Ovary (tissue), 9 donors: ENCODE measurements around the gene CDHR3. TPM values are rescaled to one million over a fixed set of nuclear protein-coding genes. Genes with fewer than 3 reads are reported as not detected.

Experiments used
- DNase-seq, 5 donors: peaks; one replicate each; pipeline ENCODE4 v3.0.0-alpha.2; 2019 to 2020
- H3K27ac ChIP-seq, 2 donors: fragments of 200-600 bp; one replicate each; pipeline versions ENCODE4 v1.5.1 to v1.8.0; 2019 to 2022
- H3K27me3 ChIP-seq: fragments of 200-600 bp; one replicate; pipeline ENCODE4 v1.8.0; 2022
- H3K36me3 ChIP-seq: fragments of 200-600 bp; sonication (generic); one replicate; pipeline ENCODE4 v1.5.1; 2019
- H3K4me1 ChIP-seq: one replicate; pipeline ENCODE4 v1.8.1; 2013; ENCODE audit warnings: mild to moderate bottlenecking, moderate library complexity; ENCODE audit not compliant: insufficient read depth
- H3K4me3 ChIP-seq: fragments of 200-600 bp; sonication (generic); one replicate; pipeline ENCODE4 v1.5.1; 2017
- H3K9me3 ChIP-seq, 2 donors: fragments of 200-600 bp in 1 of 2; sonication (generic) in 1 of 2; one replicate each; pipeline versions ENCODE4 v1.5.1 to v1.8.1; 2013 to 2019; ENCODE audit warnings: mild to moderate bottlenecking in 1 of 2, moderate library complexity in 1 of 2
- EP300 ChIP-seq: sonication (generic); formaldehyde crosslinking; IDR thresholded peaks from one replicate; pipeline ENCODE4 v1.6.1; 2017; ENCODE audit warnings: antibody characterized with exemption
- POLR2A ChIP-seq: fragments of 450-650 bp; IDR thresholded peaks from one replicate; pipeline ENCODE4 v1.6.1; 2017; ENCODE audit warnings: antibody characterized with exemption, mild to moderate bottlenecking, moderate library complexity
- WGBS, 3 donors: extraction: QIAGEN DNeasy Blood & Tissue Kit in 1 of 3; methylation state at CpG; one replicate each; pipeline versions ENCODE4 v1.1.5 to v1.1.7; 2013 to 2017; 5-methylcytosine and 5-hydroxymethylcytosine counted together
- intact Hi-C, 4 donors: fragments of 100-400 bp; cut with DNase I; formaldehyde crosslinking; loops; one replicate each; pipeline versions ENCODE4 v1.11.0 to v1.15.1; 2022 to 2023
- polyA plus RNA-seq, 2 donors: library from polyadenylated mRNA; stranded (reverse); fragments of 200-250 nt in 1 of 2; fragments of 350-450 nt in 1 of 2; fragmentation: Illumina TruSeq in 1 of 2; extraction: RNeasy Lipid Tissue Mini Kit (QIAGEN cat#74804) in 1 of 2; gene quantifications; one replicate each; pipeline ENCODE4 v1.2.3, GENCODE V29; 2013 to 2014
- total RNA-seq, 7 donors: library from RNA; depleted of rRNA in 2 of 7; stranded (reverse); fragments of >200 nt in 2 of 7; fragmentation: NEBNext Ultra II Directional in 3 of 7; extraction: Animal tissue kit (Norgen Biotek cat#: 25700) in 3 of 7; gene quantifications; one replicate each; pipeline versions ENCODE4 v1.1.0 to v1.2.4, GENCODE V29; 2016 to 2023
- TF ChIP-seq, protein P1 (sequence below), 3 donors: fragments of 450-650 bp in 2 of 3; fragments of 200-600 bp in 1 of 3; IDR thresholded peaks; one replicate each; pipeline versions ENCODE4 v1.5.1 to v1.8.0; 2016 to 2022; ENCODE audit warnings: antibody characterized with exemption in 3 of 3, mild to moderate bottlenecking in 1 of 3
- donor health status: DM: no; HTN: no; CAD: no; lungs with moderate emphysema.
- donor health status: DM: no; HTN: no; CAD: no.
- donor health status: Bipolar disorder and iron deficiency.
- donor health status: DM: yes; HTN: yes; CAD: no.
- donor health status: DM: no; HTN: no; CAD: no.
- donor health status: DM: yes; HTN: yes; CAD: no.

The CDHR3 gene
- total and polyA plus RNA-seq, 9 donors = 1.8 to 76.4 (median 8.6) TPM

DNA sequence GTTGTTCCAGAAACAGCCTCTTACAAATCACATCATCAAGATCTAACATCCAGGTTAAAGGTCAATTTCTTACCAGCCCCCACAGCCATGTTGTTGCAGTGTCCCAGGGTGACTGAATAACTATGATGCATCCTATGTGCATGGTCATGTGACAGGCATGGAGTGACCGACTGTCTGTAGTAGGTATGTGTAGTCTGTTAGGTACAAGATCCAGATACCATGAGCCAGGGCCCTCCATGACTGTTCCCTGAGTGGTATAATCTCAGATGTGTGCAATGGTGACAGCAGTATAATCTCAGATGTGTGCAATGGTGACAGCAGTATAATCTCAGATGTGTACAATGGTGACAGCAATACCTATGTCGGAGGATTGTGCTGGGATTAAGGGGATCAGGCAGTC, 8.8 kb downstream of the CDHR3 start:
- Histone ChIP-seq H3K27ac (no peak overlapping the region), H3K36me3 (no peaks in the 10 kb centered on the region), H3K9me3 (no peaks in the 10 kb centered on the region), H3K27me3 (no peaks in the 10 kb centered on the region), H3K4me1 (no peaks in the 10 kb centered on the region), H3K4me3 (no peak overlapping the region)
- TF ChIP-seq, protein P1, sequence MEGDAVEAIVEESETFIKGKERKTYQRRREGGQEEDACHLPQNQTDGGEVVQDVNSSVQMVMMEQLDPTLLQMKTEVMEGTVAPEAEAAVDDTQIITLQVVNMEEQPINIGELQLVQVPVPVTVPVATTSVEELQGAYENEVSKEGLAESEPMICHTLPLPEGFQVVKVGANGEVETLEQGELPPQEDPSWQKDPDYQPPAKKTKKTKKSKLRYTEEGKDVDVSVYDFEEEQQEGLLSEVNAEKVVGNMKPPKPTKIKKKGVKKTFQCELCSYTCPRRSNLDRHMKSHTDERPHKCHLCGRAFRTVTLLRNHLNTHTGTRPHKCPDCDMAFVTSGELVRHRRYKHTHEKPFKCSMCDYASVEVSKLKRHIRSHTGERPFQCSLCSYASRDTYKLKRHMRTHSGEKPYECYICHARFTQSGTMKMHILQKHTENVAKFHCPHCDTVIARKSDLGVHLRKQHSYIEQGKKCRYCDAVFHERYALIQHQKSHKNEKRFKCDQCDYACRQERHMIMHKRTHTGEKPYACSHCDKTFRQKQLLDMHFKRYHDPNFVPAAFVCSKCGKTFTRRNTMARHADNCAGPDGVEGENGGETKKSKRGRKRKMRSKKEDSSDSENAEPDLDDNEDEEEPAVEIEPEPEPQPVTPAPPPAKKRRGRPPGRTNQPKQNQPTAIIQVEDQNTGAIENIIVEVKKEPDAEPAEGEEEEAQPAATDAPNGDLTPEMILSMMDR (IDR thresholded peaks at IDR 0.05) = no peak
- TF ChIP-seq EP300 (no peak), POLR2A (no peak)
- WGBS, 3 donors = 89 to 94% (median 90%) methylated on average over 2 of the region's 2 CpGs
- DNase-seq = no peak
- intact Hi-C loops = no loop called here

DNA sequence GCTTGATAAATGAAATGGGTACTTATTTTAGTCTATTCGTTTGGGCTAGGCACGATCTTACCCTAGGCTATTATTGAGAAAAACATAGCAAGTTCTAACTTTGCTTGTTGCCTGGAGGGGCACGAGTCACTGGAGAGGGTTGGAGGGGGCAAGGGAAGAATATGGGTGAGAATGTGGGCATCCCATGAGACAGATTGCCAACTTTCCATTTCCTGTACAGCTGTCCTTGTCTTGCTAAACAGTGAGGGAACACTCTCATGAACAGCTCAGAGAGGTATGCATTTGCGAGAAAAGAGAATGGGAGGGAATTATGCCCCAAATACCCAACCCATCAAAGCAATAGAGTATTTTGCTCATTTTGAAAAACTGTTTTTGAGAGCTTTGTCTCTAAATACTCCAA, 9.2 kb downstream of the CDHR3 start:
- H3K4me1 ChIP-seq = no peaks in the 10 kb centered on the region
- H3K27ac ChIP-seq = no peak overlapping the region
- DNase-seq = no peak
- no peak for TF ChIP-seq EP300
- TF ChIP-seq, protein P1 (IDR thresholded peaks at IDR 0.05) = no peak
- TF ChIP-seq POLR2A = no peak
- H3K36me3 ChIP-seq = no peaks in the 10 kb centered on the region
- WGBS, 3 donors = 69 to 74% (median 71%) methylated on average over 4 of the region's 4 CpGs
- no peaks in the 10 kb centered on the region for H3K9me3 ChIP-seq
- H3K4me3 ChIP-seq = no peak overlapping the region
- intact Hi-C loops = no loop called here
- no peaks in the 10 kb centered on the region for H3K27me3 ChIP-seq

DNA sequence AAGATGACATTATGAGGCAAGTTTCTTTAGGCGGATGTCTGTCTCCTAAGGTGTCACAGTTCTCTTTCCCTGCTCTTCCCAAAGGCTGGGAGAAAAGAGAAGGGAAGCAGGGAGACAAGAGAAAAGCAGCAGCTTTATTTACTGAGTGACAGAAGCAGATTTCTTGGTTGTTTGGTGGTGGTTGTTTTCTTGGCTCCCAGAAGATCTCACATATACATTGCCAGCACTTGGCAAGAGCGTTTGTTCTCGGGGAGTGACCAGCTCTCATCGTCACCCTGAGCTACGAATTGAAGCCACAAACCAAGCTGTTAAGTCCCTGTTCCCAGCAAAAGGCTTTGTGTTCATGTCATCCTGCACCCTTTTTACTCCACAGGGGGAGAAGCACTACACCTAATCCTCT, 11.4 kb downstream of the CDHR3 start:
- no peak overlapping the region for H3K27ac ChIP-seq
- intact Hi-C loops = no loop called here
- no peak overlapping the region for H3K4me3 ChIP-seq
- WGBS, 3 donors = 79 to 87% (median 82%) methylated on average over 5 of the region's 5 CpGs
- H3K27me3 ChIP-seq = no peaks in the 10 kb centered on the region
- no peak for DNase-seq
- no peaks in the 10 kb centered on the region for H3K4me1 ChIP-seq
- no peaks in the 10 kb centered on the region for H3K36me3 ChIP-seq
- no peaks in the 10 kb centered on the region for H3K9me3 ChIP-seq
- TF ChIP-seq, protein P1 (IDR thresholded peaks at IDR 0.05) = no peak
- TF ChIP-seq EP300 = no peak
- no peak for TF ChIP-seq POLR2A

DNA sequence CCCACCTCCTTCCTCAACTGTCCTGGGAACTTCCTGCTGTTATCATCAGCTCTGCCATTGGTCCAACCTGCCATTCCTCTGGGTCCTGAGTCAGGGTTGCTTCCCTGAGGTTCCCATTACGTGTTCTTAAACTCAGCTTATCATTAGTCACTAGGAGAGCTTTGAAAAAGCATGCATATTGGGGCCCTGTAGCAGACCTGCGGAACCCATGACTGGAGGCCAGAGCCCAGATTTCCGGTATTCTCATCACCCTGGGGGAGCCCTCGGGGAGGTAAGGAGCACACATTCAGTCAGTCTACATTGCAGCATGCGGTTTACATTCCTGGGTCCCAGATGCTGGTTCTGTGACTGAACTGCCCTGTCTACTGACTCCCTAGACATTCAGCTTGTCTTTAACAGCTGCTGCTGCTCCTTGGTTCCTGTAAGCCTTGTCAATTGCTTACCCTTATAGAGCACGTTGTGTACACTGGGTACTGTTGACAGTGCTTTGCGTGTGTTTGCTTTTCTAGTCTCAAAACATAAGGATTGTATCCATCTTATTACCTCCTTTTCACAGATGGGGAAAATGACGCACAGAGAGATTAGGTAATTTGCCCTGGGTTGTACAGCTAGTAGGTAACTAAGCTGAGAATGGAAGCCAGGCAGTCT, 12.8 kb downstream of the CDHR3 start:
- TF ChIP-seq, protein P1 (IDR thresholded peaks at IDR 0.05) = no peak
- no peak for TF ChIP-seq POLR2A
- no peak for TF ChIP-seq EP300
- Histone ChIP-seq H3K27ac (no peak overlapping the region), H3K36me3 (no peaks in the 10 kb centered on the region), H3K27me3 (no peaks in the 10 kb centered on the region), H3K4me3 (no peak overlapping the region), H3K9me3 (no peaks in the 10 kb centered on the region), H3K4me1 (no peaks in the 10 kb centered on the region)
- intact Hi-C loops = no loop called here
- no peak for DNase-seq
- 77 to 83% (median 79%) methylated on average over 8 of the region's 8 CpGs for WGBS, 3 donors
